HepG2 (cell line): ENCODE measurements around the gene RARA. TPM values are rescaled to one million over a fixed set of nuclear protein-coding genes. Genes with fewer than 3 reads are reported as not detected.

Experiments used
- ATAC-seq: fragments of 200-7000 bp; cut with Tn5 transposase; 3 replicates; pipeline ENCODE4 v1.9.1; 2020; ENCODE audit warnings: mild to moderate bottlenecking, moderate library complexity
- BruUV-seq: library from RNA; stranded (reverse); fragments of 400-500 nt; replicated peaks from 2 replicates; lab custom pipeline; 2021; lab: Mats Ljungman, UMichigan
- CTCF ChIA-PET: fragments of 300-600 bp; formaldehyde crosslinking; extraction: SDS; loops from one replicate; lab custom pipeline; 2021; ENCODE audit warnings: low total read pairs, inconsistent platforms, low intra/inter-chr PET ratio; lab: Yijun Ruan, JAX
- POLR2A ChIA-PET: fragments of 350-600 bp; sonication (Branson Sonifier 250); formaldehyde crosslinking; loops from one replicate; lab custom pipeline; 2020; ENCODE audit warnings: antibody characterized with exemption, inconsistent platforms; lab: Yijun Ruan, JAX
- DNase-seq: peaks from one replicate; pipeline ENCODE4 v3.0.0-alpha.2; 2015; ENCODE audit warnings: low spot score
- FAIRE-seq: peaks from 3 replicates; lab custom pipeline; 2011; peaks lifted over from hg19 to GRCh38; lab: Jason Lieb, UNC
- H2AFZ ChIP-seq: one replicate; pipeline ENCODE4 v1.6.1; 2011; ENCODE audit warnings: low read length, inconsistent platforms
- H3K27ac ChIP-seq: fragments of 300-600 bp; 3 replicates; pipeline ENCODE4 v1.8.0; 2011; ENCODE audit warnings: mixed run types, mild to moderate bottlenecking, mixed read lengths, low read length, inconsistent platforms; ENCODE audit not compliant: insufficient read depth; ENCODE audit errors: extremely low read length
- H3K27me3 ChIP-seq, 2 experiments: fragments of 200-600 bp in 1 of 2; 2 replicates in 1 of 2; 3 replicates in 1 of 2; pipeline versions ENCODE4 v1.6.0 to v1.8.0; 2011; ENCODE audit warnings: low read length in 2 of 2, mild to moderate bottlenecking in 2 of 2, moderate library complexity in 2 of 2, inconsistent platforms in 1 of 2; ENCODE audit not compliant: insufficient read depth in 2 of 2, control insufficient read depth in 1 of 2
- H3K36me3 ChIP-seq, 2 experiments: fragments of 200-600 bp in 1 of 2; replicated peaks in 1 of 2; 2 replicates in 1 of 2; 3 replicates in 1 of 2; pipeline versions ENCODE4 v1.5.1 to v1.8.0; 2011; ENCODE audit warnings: low read length in 2 of 2, inconsistent platforms in 1 of 2; ENCODE audit not compliant: insufficient read depth in 2 of 2, control insufficient read depth in 1 of 2
- H3K4me1 ChIP-seq: 2 replicates; pipeline ENCODE4 v1.5.1; 2012; ENCODE audit warnings: low read length, inconsistent platforms; ENCODE audit not compliant: insufficient read depth
- H3K4me2 ChIP-seq: 2 replicates; pipeline ENCODE4 v1.6.0; 2011; ENCODE audit warnings: low read depth, low read length, inconsistent platforms
- H3K4me3 ChIP-seq, 3 experiments: fragments of 200-600 bp in 1 of 3; sonication (generic), shearing (Covaris generic) in 1 of 3; replicated peaks in 1 of 3; 2 replicates each; pipeline ENCODE4 v1.5.1; 2011 to 2016; ENCODE audit warnings: low read length in 3 of 3, inconsistent platforms in 2 of 3, low read depth in 2 of 3, mild to moderate bottlenecking in 2 of 3, control low read depth in 1 of 3, mixed read lengths in 1 of 3; ENCODE audit not compliant: insufficient read depth in 1 of 3
- H3K79me2 ChIP-seq: one replicate; pipeline ENCODE4 v1.6.1; 2011; ENCODE audit warnings: low read length, inconsistent platforms; ENCODE audit not compliant: insufficient read depth
- H3K9ac ChIP-seq: 2 replicates; pipeline ENCODE4 v1.6.0; 2011; ENCODE audit warnings: mild to moderate bottlenecking, low read depth, low read length, inconsistent platforms; ENCODE audit not compliant: insufficient read depth
- H3K9me3 ChIP-seq: 2 replicates; pipeline ENCODE4 v1.5.1; 2012; ENCODE audit warnings: mild to moderate bottlenecking, low read length
- H4K20me1 ChIP-seq: 2 replicates; pipeline ENCODE4 v1.6.0; 2011; ENCODE audit warnings: inconsistent platforms, mild to moderate bottlenecking, low read length, moderate library complexity; ENCODE audit not compliant: insufficient read depth
- CENPT ChIP-seq: sonication (generic); formaldehyde crosslinking; IDR thresholded peaks from 2 replicates; pipeline ENCODE4 v1.8.0; 2022; ENCODE audit warnings: low read depth, mild to moderate bottlenecking, moderate library complexity, missing genetic modification reagents
- RELA ChIP-seq: sonication (generic); formaldehyde crosslinking; IDR thresholded peaks from 2 replicates; pipeline ENCODE4 v1.4.0; 2020; ENCODE audit warnings: missing genetic modification reagents
- ZBTB42 ChIP-seq: sonication (generic); formaldehyde crosslinking; IDR thresholded peaks from 2 replicates; pipeline ENCODE4 v1.5.0; 2020; ENCODE audit warnings: mild to moderate bottlenecking, missing genetic modification reagents
- ZNF20 ChIP-seq: sonication (generic); formaldehyde crosslinking; IDR thresholded peaks from 2 replicates; pipeline ENCODE4 v1.4.0; 2020; ENCODE audit warnings: mild to moderate bottlenecking, moderate library complexity, missing genetic modification reagents
- ZNF556 ChIP-seq: sonication (generic); formaldehyde crosslinking; IDR thresholded peaks from 2 replicates; pipeline ENCODE4 v1.4.0; 2020; ENCODE audit warnings: mild to moderate bottlenecking, missing genetic modification reagents, borderline replicate concordance
- ZNF792 ChIP-seq: IDR thresholded peaks from 2 replicates; pipeline ENCODE4 v1.6.1; 2016
- WGBS: methylation state at CpG from one replicate; pipeline ENCODE4 v1.1.6; 2017; ENCODE audit warnings: low lambda C conversion rate; 5-methylcytosine and 5-hydroxymethylcytosine counted together
- in situ Hi-C: cut with HindIII; loops from 2 replicates; pipeline ENCODE4 v1.10.0; 2017; ENCODE audit warnings: low pct_unique_long_range_greater_than_20kb; ENCODE audit not compliant: extremely low pct_ligation_motif_present
- intact Hi-C: fragments of 100-400 bp; cut with micrococcal nuclease; formaldehyde crosslinking; loops from one replicate; pipeline ENCODE4 v1.10.0; 2022; ENCODE audit not compliant: unreplicated experiment
- polyA plus RNA-seq, 8 experiments: library from polyadenylated mRNA; depleted of rRNA in 3 of 8; stranded (reverse) in 7 of 8; unstranded in 1 of 8; fragments of >200 nt; fragmentation: Illumina TruSeq in 4 of 8; extraction: Trizol in 4 of 8; gene quantifications; 2 replicates each; pipeline versions ENCODE4 v1.2.1 to v1.2.3, GENCODE V29; 2011 to 2016; ENCODE audit warnings: low read depth in 4 of 8, missing spikeins in 1 of 8, mixed read lengths in 1 of 8; ENCODE audit not compliant: insufficient read depth in 1 of 8
- total RNA-seq, 5 experiments: library from RNA; depleted of rRNA; stranded (reverse); fragments of >200 nt; fragmentation: Illumina TruSeq; extraction: Trizol; gene quantifications; 2 replicates each; pipeline ENCODE4 v1.2.3, GENCODE V29; 2016; ENCODE audit warnings: low read depth in 1 of 5
- TF ChIP-seq, protein P1 (sequence below): sonication (generic); formaldehyde crosslinking; IDR thresholded peaks from 2 replicates; pipeline ENCODE4 v1.9.0; 2022; ENCODE audit warnings: missing genetic modification reagents, mild to moderate bottlenecking, borderline replicate concordance
- TF ChIP-seq, protein P2 (sequence below): sonication (generic); formaldehyde crosslinking; IDR thresholded peaks from 2 replicates; pipeline ENCODE4 v1.8.1; 2022; ENCODE audit warnings: mild to moderate bottlenecking, missing genetic modification reagents

Gene RARA
- total and polyA plus RNA-seq, 2 of the 13 experiments (the other 11 are each of a cell fraction or from before 2014, with no cell fraction given), result 6.4 to 8.6 TPM

DNA sequence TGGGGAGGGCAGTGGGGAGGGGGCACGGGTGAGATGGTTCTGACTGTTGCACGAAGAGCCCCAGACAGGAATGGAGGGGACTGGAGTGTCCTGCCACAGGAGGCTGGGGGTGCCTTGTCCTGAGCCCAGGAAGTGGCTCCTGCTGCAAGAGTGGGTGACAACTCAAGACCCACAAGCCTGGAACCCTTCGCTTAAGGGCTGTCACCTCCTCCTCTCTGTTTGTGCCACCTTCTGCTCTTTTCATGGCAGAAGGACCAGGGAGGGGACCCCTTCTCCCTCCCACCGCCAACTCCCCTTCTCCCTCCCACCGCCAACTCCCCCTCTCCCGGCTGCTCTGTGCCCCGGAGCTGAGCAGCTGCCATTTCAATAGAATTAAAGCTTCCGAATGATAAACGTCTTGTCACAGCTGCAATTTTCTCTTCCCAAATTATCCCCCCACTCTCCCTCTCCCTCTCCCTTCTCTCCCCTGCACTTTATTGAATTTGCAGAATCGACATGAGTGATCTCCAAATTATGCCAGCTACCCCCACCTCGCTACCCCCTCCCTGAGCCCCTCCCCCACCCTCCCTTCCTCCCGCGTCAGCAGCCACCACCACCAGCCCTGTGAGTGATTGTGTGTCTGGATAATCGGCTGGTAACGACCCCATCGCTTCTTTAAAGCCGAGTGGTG lies 41.8 kb downstream of the RARA start:
- FAIRE-seq, result no peak
- Histone ChIP-seq H3K4me1 (peaks cover 73% of the 10 kb centered on the region), H3K9ac (no peak overlapping the region), H4K20me1 (no peaks in the 10 kb centered on the region), H3K27ac (no peak overlapping the region), H3K79me2 (peaks cover 14% of the 10 kb centered on the region), H2AFZ (no peak overlapping the region), H3K4me2 (no peak overlapping the region), H3K36me3 (peaks cover 27 to 38% of the 10 kb centered on the region in 2 experiments), H3K4me3 (no peak overlapping the region), H3K9me3 (no peaks in the 10 kb centered on the region), H3K27me3 (no peaks in the 10 kb centered on the region)
- TSS peak; percentile 20 for BruUV-seq
- TF ChIP-seq, protein P1, sequence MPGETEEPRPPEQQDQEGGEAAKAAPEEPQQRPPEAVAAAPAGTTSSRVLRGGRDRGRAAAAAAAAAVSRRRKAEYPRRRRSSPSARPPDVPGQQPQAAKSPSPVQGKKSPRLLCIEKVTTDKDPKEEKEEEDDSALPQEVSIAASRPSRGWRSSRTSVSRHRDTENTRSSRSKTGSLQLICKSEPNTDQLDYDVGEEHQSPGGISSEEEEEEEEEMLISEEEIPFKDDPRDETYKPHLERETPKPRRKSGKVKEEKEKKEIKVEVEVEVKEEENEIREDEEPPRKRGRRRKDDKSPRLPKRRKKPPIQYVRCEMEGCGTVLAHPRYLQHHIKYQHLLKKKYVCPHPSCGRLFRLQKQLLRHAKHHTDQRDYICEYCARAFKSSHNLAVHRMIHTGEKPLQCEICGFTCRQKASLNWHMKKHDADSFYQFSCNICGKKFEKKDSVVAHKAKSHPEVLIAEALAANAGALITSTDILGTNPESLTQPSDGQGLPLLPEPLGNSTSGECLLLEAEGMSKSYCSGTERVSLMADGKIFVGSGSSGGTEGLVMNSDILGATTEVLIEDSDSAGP (CRISPR knock-in tag), result no peak
- no peak for TF ChIP-seq ZNF556 (CRISPR knock-in tag)
- TF ChIP-seq ZNF20 (CRISPR knock-in tag), result no peak
- TF ChIP-seq CENPT (CRISPR knock-in tag), result no peak
- TF ChIP-seq ZNF792, result no peak
- no peak for TF ChIP-seq ZBTB42 (CRISPR knock-in tag)
- no peak for TF ChIP-seq RELA (CRISPR knock-in tag)
- TF ChIP-seq, protein P2, sequence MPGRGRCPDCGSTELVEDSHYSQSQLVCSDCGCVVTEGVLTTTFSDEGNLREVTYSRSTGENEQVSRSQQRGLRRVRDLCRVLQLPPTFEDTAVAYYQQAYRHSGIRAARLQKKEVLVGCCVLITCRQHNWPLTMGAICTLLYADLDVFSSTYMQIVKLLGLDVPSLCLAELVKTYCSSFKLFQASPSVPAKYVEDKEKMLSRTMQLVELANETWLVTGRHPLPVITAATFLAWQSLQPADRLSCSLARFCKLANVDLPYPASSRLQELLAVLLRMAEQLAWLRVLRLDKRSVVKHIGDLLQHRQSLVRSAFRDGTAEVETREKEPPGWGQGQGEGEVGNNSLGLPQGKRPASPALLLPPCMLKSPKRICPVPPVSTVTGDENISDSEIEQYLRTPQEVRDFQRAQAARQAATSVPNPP (CRISPR knock-in tag), result no peak
- no peak for DNase-seq
- ATAC-seq, result no peak
- 93% methylated on average over 17 of the region's 17 CpGs for WGBS
- in situ Hi-C loops (loop anchor here (5.0 to 10.0 kb wide), 2 partner anchors 34 to 146 kb away; no protein-coding TSS in a partner anchor), intact Hi-C loops (no loop called here)
- ChIA-PET CTCF (interaction anchor here (0.9 kb wide), 1 partner anchor 48 kb away, joined by 3 read pairs; no protein-coding TSS in a partner anchor), POLR2A (interaction anchor here (0.5 to 3.4 kb wide), 5 partner anchors 9 to 88 kb away, joined by 3 to 27 read pairs (median 19); partner anchors contain the start of gene RARA)
